ENCODE data around the gene CSNK1G3. TPM values are rescaled to one million over a fixed set of nuclear protein-coding genes. Genes with fewer than 3 reads are reported as not detected.

CSNK1G3 gene
- total RNA-seq, 1 experiment from 2014 or later = 48.3 TPM

DNA sequence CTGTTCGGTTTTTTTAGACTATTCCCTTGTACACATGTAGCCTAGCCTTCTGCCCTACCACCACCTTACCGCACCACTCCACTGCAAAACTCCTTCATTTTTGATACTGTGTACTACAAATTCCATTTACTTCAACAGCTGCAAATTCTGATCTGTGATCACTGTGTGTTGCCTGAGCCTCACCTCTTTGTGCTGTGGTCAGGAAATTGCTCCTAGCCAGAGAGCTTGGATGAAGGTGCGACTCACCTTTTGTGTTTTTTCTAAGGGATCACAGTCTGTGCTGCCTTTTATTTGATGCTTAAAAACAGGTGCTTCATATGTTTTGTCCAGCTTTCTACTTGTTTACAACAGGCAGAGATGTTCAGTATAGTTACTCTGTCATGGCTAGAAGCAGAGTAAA, 31.5 kb downstream of the CSNK1G3 start:
- Histone ChIP-seq H3K56ac (ENCODE audit: insufficient read length, low read depth, low read length) (no peak overlapping the region), H3K23me2 (ENCODE audit: insufficient read length, low read depth, low read length, poor library complexity, severe bottlenecking) (no peaks in the 10 kb centered on the region), H2AFZ (ENCODE audit: low read length) (no peak overlapping the region), H2BK5ac (ENCODE audit: insufficient read length, low read length) (no peak overlapping the region), H3T11ph (ENCODE audit: low read length) (no peak overlapping the region), H3K79me1 (ENCODE audit: insufficient read depth, low read depth, low read length, poor library complexity, severe bottlenecking) (peaks cover 5% of the 10 kb centered on the region), H3K14ac (ENCODE audit: insufficient read depth, low read length) (no peak overlapping the region), H2BK20ac (ENCODE audit: low read depth, low read length, poor library complexity, severe bottlenecking) (no peak overlapping the region), H4K5ac (ENCODE audit: insufficient read length, low read depth, low read length) (no peak overlapping the region), H3K23ac (ENCODE audit: insufficient read length, low read depth, low read length) (no peak overlapping the region), H2AK5ac (ENCODE audit: insufficient read length, low read length) (no peak overlapping the region), H4K20me1 (ENCODE audit: control insufficient read depth, insufficient read depth, insufficient read length) (no peaks in the 10 kb centered on the region), H4K8ac (replicated peaks; ENCODE audit: insufficient read length, low read depth, low read length) (no peak overlapping the region), H3K18ac (ENCODE audit: insufficient read length, low read depth, low read length) (no peak overlapping the region), H2BK12ac (ENCODE audit: insufficient read length, low read depth, low read length) (no peak overlapping the region), H3K4ac (ENCODE audit: low read depth, low read length) (no peak overlapping the region), H3K9ac (ENCODE audit: extremely low read depth, insufficient read length, low read length) (no peak overlapping the region), H3K4me2 (ENCODE audit: insufficient read depth, insufficient read length, low read length) (no peak overlapping the region), H3K4me1 (ENCODE audit: insufficient read depth, low read length) (no peaks in the 10 kb centered on the region; the same call in 1 of the 2 replicates), H4K91ac (ENCODE audit: insufficient read length, low read depth, low read length) (no peak overlapping the region), H2BK15ac (ENCODE audit: low read depth, low read length) (no peak overlapping the region), H3K27me3 (ENCODE audit: insufficient read depth, low read length) (no peaks in the 10 kb centered on the region), H3K9me3 (ENCODE audit: control insufficient read depth, low read depth, low read length) (no peaks in the 10 kb centered on the region), H2BK120ac (ENCODE audit: low read depth, low read length, poor library complexity, severe bottlenecking) (no peak overlapping the region), H3K79me2 (ENCODE audit: insufficient read depth, low read length) (peaks cover 13% of the 10 kb centered on the region; the same call in 1 of the 2 replicates), H3K27ac (ENCODE audit: insufficient read length, low read depth, low read length) (peak overlapping the region; percentile 46)
- peaks cover 0 to 7% of the 10 kb centered on the region in 2 experiments; a peak in 3 of 5 replicates for H3K9me3 Mint-ChIP-seq
- WGBS (ENCODE audit: extremely low coverage, insufficient read length, low lambda C conversion rate) = no CpG with 5 or more reads among the region's 3 CpGs
- H3K27ac Mint-ChIP-seq = peak overlapping the region; percentile 21 to 87 (median 28); a peak in 6 of 7 replicates
- TF ChIP-seq, protein P1, sequence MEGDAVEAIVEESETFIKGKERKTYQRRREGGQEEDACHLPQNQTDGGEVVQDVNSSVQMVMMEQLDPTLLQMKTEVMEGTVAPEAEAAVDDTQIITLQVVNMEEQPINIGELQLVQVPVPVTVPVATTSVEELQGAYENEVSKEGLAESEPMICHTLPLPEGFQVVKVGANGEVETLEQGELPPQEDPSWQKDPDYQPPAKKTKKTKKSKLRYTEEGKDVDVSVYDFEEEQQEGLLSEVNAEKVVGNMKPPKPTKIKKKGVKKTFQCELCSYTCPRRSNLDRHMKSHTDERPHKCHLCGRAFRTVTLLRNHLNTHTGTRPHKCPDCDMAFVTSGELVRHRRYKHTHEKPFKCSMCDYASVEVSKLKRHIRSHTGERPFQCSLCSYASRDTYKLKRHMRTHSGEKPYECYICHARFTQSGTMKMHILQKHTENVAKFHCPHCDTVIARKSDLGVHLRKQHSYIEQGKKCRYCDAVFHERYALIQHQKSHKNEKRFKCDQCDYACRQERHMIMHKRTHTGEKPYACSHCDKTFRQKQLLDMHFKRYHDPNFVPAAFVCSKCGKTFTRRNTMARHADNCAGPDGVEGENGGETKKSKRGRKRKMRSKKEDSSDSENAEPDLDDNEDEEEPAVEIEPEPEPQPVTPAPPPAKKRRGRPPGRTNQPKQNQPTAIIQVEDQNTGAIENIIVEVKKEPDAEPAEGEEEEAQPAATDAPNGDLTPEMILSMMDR (conservative IDR thresholded peaks at IDR 0.05) = no peak
- H3K36me3 Mint-ChIP-seq (ENCODE audit: insufficient read depth in 1 of 3, low read depth in 3 of 3) = peaks cover 5 to 8% (median 7%) of the 10 kb centered on the region in 3 experiments; a peak in 5 of 7 replicates
- DNase-seq = no peak
- H3K27me3 Mint-ChIP-seq (ENCODE audit: low read depth) = no peaks in the 10 kb centered on the region
- H3K4me1 Mint-ChIP-seq = peaks cover 18 to 20% of the 10 kb centered on the region in 2 experiments
- no peak overlapping the region for H3K4me3 Mint-ChIP-seq

All from H9 (cell line).